ENCODE results near the gene SCIMP.

DNA sequence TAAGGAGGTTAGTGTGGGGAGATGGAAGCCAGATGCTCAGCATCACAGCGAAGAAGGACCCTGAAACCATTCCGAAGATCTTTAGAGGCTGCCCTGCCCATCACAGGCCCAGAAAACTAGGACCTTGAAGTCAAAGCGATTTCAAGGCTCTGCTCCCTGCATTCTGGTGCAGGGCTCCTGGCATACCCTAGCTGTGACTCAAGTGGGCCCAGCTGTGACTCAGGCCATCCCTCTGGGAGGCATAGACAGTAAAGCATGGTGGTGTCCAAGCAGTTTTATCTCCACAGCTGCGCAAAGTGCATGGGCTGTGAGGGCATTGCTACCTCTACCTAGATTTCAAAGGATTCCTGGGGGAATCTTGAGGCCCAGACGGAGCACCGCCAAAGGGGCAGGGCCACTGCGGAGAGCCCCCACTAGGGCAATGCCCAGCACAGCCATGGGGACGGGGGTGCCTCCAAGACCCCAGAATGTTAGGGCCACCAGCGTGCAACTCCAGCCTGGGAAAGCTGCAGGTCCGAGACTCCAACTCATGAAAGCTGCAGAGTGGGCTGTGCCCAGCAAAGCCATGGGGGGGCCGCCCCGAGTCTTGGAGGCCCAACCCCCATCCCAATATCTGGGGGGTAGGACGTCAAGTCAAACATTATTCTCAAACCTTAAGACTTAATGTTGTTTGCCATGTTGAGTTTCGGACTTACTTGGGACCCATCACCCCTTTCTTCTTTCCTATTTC is 31.3 kb downstream of the SCIMP start:
- no peak for TF ChIP-seq EZH2 (IDR thresholded peaks at IDR 0.05; ENCODE audit: low read length)
- TF ChIP-seq CTCF (optimal IDR thresholded peaks at IDR 0.05 in 1 of 3, IDR thresholded peaks at IDR 0.05 in 1 of 3, conservative IDR thresholded peaks at IDR 0.05 in 1 of 3; ENCODE audit: extremely low read depth in 1 of 3, insufficient read depth in 2 of 3, low read length in 3 of 3) = no peak
